Omental fat pad (tissue), 4 donors: ENCODE data around the gene MAK. TPM values are rescaled to one million over a fixed set of nuclear protein-coding genes. Genes with fewer than 3 reads are reported as not detected.
"Not testable (repeated sequence)": the region's sequence is repeated elsewhere in the genome, so short reads cannot be mapped to it uniquely, and the experiment has no call there.

Source experiments
- ATAC-seq: fragments of 150-250 bp; one replicate; pipeline ENCODE4 v1.9.1; 2016; ENCODE audit warnings: mild to moderate bottlenecking, moderate library complexity; ENCODE audit not compliant: low FRiP score
- DNase-seq: peaks from one replicate; pipeline ENCODE4 v3.0.0-alpha.2; 2019; ENCODE audit warnings: low spot score
- CTCF ChIP-seq, 3 donors: fragments of 450-650 bp; IDR thresholded peaks; one replicate each; pipeline ENCODE4 v1.5.1; 2016 to 2017; ENCODE audit warnings: antibody characterized with exemption in 3 of 3, mild to moderate bottlenecking in 3 of 3, moderate library complexity in 2 of 3
- total RNA-seq, 4 donors: library from RNA; depleted of rRNA; stranded (reverse); fragments of >200 nt; gene quantifications; one replicate each; pipeline ENCODE4 v1.1.0, GENCODE V29; 2016

MAK gene
- total RNA-seq, 4 donors from 2014 or later = 0.25 to 1.3 (median 1.0) TPM

- DNase-seq (no peak), ATAC-seq (no peak)
- TF ChIP-seq CTCF (IDR thresholded peaks at IDR 0.05) = no peak
Measured at GRCh38 chr6:10862361-10862760, 24.0 kb upstream of the MAK start.

GRCh38 chr6:10861086-10861485, 22.7 kb upstream of the MAK start:
- TF ChIP-seq CTCF (IDR thresholded peaks at IDR 0.05) = no peak
- ATAC-seq (no peak), DNase-seq (no peak)

- DNase-seq = no peak
- ATAC-seq = no peak
- TF ChIP-seq CTCF (IDR thresholded peaks at IDR 0.05) = no peak
Measured at GRCh38 chr6:10857259-10857658, 18.9 kb upstream of the MAK start.

GRCh38 chr6:10854922-10855632, 16.7 kb upstream of the MAK start:
- TF ChIP-seq CTCF (IDR thresholded peaks at IDR 0.05) = no peak
- ATAC-seq (no peak), DNase-seq (no peak)

GRCh38 chr6:10853849-10854300, 15.5 kb upstream of the MAK start:
- not testable (repeated sequence) for DNase-seq, ATAC-seq

- TF ChIP-seq CTCF (IDR thresholded peaks at IDR 0.05) = no peak
- ATAC-seq (no peak), DNase-seq (no peak)
Measured at GRCh38 chr6:10852361-10852960, 14.1 kb upstream of the MAK start.

- DNase-seq = no peak
- ATAC-seq = no peak
- TF ChIP-seq CTCF (IDR thresholded peaks at IDR 0.05) = no peak
Measured at GRCh38 chr6:10850728-10851127, 12.4 kb upstream of the MAK start.
